ENCODE data around the gene LYPD6.

GRCh38 chr2:149470046-149470445 is 139.7 kb downstream of the LYPD6 start:
- TF ChIP-seq CTCF (IDR thresholded peaks at IDR 0.05) (no peak), EZH2 (IDR thresholded peaks at IDR 0.05) (no peak), EZH2phosphoT487 (IDR thresholded peaks at IDR 0.05) (no peak)
